ENCODE data around the gene PKD1. TPM values are rescaled to one million over a fixed set of nuclear protein-coding genes. Genes with fewer than 3 reads are reported as not detected.

PKD1 gene
- total RNA-seq, 1 experiment from 2014 or later, result 98.8 TPM

GRCh38 chr16:2079991-2080390 lies 55.7 kb downstream of the PKD1 start:
- no peak for DNase-seq (ENCODE audit: extremely low read depth, low read depth)

- no peak for DNase-seq (ENCODE audit: extremely low read depth, low read depth)
Observed at GRCh38 chr16:2079311-2079800, 56.3 kb downstream of the PKD1 start.

- DNase-seq (ENCODE audit: extremely low read depth, low read depth), result no peak
Observed at GRCh38 chr16:2078691-2079090, 57.0 kb downstream of the PKD1 start.

- no peak for DNase-seq (ENCODE audit: extremely low read depth, low read depth)
Observed at GRCh38 chr16:2078096-2078495, 57.6 kb downstream of the PKD1 start.

GRCh38 chr16:2077696-2078095 lies 58.0 kb downstream of the PKD1 start:
- DNase-seq (ENCODE audit: extremely low read depth, low read depth), result no peak

GRCh38 chr16:2077016-2077415 lies 58.7 kb downstream of the PKD1 start:
- no peak for DNase-seq (ENCODE audit: extremely low read depth, low read depth)

GRCh38 chr16:2076072-2076865 lies 59.4 kb downstream of the PKD1 start:
- DNase-seq (ENCODE audit: extremely low read depth, low read depth), result no peak

- no peak for DNase-seq (ENCODE audit: extremely low read depth, low read depth)
Observed at GRCh38 chr16:2075631-2076030, 60.1 kb downstream of the PKD1 start.

GRCh38 chr16:2074071-2074470 lies 61.6 kb downstream of the PKD1 start:
- DNase-seq (ENCODE audit: extremely low read depth, low read depth), result no peak

- no peak for DNase-seq (ENCODE audit: extremely low read depth, low read depth)
Observed at GRCh38 chr16:2072926-2073325, 62.8 kb downstream of the PKD1 start.

GRCh38 chr16:2071454-2072202 lies 64.1 kb downstream of the PKD1 start:
- no peak for DNase-seq (ENCODE audit: extremely low read depth, low read depth)

GRCh38 chr16:2070576-2071453 lies 64.9 kb downstream of the PKD1 start:
- DNase-seq (ENCODE audit: extremely low read depth, low read depth), result no peak

- DNase-seq (ENCODE audit: extremely low read depth, low read depth), result no peak
Observed at GRCh38 chr16:2066139-2066538, 69.6 kb downstream of the PKD1 start.

- no peak for DNase-seq (ENCODE audit: extremely low read depth, low read depth)
Observed at GRCh38 chr16:2064368-2064945, 71.2 kb downstream of the PKD1 start.

- no peak for DNase-seq (ENCODE audit: extremely low read depth, low read depth)
Observed at GRCh38 chr16:2063861-2064260, 71.8 kb downstream of the PKD1 start.

GRCh38 chr16:2062801-2063200 lies 72.9 kb downstream of the PKD1 start:
- DNase-seq (ENCODE audit: extremely low read depth, low read depth), result no peak

- DNase-seq (ENCODE audit: extremely low read depth, low read depth), result no peak
Observed at GRCh38 chr16:2061526-2061925, 74.2 kb downstream of the PKD1 start.

GRCh38 chr16:2061023-2061422 lies 74.7 kb downstream of the PKD1 start:
- DNase-seq (ENCODE audit: extremely low read depth, low read depth), result no peak

- no peak for DNase-seq (ENCODE audit: extremely low read depth, low read depth)
Observed at GRCh38 chr16:2060346-2060745, 75.4 kb downstream of the PKD1 start.

GRCh38 chr16:2058872-2059271 lies 76.8 kb downstream of the PKD1 start:
- no peak for DNase-seq (ENCODE audit: extremely low read depth, low read depth)

- DNase-seq (ENCODE audit: extremely low read depth, low read depth), result no peak
Observed at GRCh38 chr16:2058420-2058819, 77.3 kb downstream of the PKD1 start.
